NCI-H2029 treated with DMSO at 0.1 percent for 48 hours (cell line): ENCODE results near the gene GP1BB.

Source experiments
- DNase-seq: peaks from one replicate; lab custom pipeline; 2025; lab: John Stamatoyannopoulos, UW

The GP1BB gene

DNA sequence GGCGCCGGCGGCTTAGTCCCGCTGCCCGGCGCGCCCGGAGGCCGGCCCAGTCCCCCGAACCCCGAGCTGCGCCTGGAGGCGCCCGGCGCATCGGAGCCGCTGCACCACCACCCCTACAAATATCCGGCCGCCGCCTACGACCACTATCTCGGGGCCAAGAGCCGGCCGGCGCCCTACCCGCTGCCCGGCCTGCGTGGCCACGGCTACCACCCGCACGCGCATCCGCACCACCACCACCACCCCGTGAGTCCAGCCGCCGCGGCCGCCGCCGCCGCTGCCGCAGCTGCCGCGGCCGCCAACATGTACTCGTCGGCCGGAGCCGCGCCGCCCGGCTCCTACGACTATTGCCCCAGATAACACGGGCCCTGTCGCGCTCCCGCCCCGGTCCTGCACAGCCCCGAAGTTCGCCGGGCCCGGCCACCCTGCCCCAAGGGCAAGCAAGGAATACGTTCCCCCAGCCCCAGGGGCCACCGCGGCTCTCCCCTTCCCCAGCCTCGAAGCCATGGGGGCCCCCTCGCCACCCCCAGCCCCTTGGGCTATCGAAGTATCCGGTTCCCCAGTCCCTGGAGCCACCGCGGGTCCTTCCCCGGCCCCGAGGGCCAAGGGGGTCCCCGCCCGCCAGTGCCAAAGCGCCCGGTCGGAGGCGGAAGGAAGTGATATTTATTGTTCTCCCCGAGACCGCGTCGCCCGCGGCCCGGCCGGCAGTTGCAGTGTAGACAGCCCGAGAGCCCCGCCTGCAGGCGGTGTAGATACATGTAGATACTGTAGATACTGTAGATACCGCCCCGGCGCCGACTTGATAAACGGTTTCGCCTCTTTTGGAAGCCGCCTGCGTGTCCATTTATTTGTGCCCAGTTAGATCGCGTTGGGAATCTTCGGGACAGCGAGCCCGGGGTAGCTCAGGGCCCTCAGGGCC lies 43.4 kb downstream of the GP1BB start:
- no peak for DNase-seq

- DNase-seq = no peak
Observed at GRCh38 chr22:19767427-19768341, 44.3 kb downstream of the GP1BB start.

GRCh38 chr22:19769393-19769715 lies 46.0 kb downstream of the GP1BB start:
- no peak for DNase-seq

- DNase-seq = no peak
Observed at GRCh38 chr22:19770349-19771220, 47.2 kb downstream of the GP1BB start.

DNA sequence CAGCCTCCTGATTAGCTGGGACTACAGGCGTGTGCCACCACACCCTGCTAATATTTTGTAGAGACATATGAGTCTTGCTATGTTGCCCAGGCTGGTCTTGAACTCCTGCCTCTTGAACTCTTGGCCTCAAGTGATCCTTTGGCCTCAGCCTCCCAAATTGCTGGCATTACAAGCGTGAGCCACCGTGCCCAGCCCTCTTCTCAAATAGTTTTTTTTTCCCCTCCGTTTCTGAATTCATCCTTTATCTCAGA lies 49.0 kb downstream of the GP1BB start:
- DNase-seq = no peak

GRCh38 chr22:19772673-19773469 lies 49.5 kb downstream of the GP1BB start:
- no peak for DNase-seq

DNA sequence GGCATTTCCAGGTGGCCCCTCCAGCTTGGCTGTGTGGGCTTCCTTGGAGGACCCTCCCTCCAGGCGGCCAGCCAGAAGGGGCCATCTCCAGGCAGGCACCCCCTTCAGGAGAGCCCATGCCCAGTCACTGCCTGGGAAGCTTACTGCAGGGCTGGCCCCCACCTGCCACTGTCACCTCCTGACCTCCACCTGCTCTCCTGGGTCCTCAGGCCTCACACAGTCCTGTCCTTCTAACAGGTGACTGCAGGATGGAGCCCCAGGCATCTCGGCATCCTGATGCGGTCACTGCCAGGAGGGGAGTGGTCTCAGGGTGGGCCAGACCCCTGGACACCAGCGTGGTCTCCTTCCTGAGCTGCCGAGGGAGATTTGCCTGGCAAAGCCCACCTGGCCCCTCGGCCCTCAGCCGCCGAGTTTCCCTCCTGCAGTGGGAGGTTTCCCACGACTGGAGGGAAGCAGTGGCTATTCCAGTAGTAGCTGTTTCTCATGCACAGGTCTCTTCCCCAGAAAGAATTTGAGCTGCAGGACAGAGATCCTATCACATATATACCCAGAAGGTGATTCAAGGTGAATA lies 50.2 kb downstream of the GP1BB start:
- DNase-seq = no peak
